HepG2 (cell line): ENCODE results near the gene CAVIN1. TPM values are rescaled to one million over a fixed set of nuclear protein-coding genes. Genes with fewer than 3 reads are reported as not detected.

ENCODE experiments used
- ATAC-seq: fragments of 200-7000 bp; cut with Tn5 transposase; 3 replicates; pipeline ENCODE4 v1.9.1; 2020; ENCODE audit warnings: mild to moderate bottlenecking, moderate library complexity
- BruUV-seq: library from RNA; stranded (reverse); fragments of 400-500 nt; replicated peaks from 2 replicates; lab custom pipeline; 2021; lab: Mats Ljungman, UMichigan
- CTCF ChIA-PET: fragments of 300-600 bp; formaldehyde crosslinking; extraction: SDS; loops from one replicate; lab custom pipeline; 2021; ENCODE audit warnings: low total read pairs, inconsistent platforms, low intra/inter-chr PET ratio; lab: Yijun Ruan, JAX
- POLR2A ChIA-PET: fragments of 350-600 bp; sonication (Branson Sonifier 250); formaldehyde crosslinking; loops from one replicate; lab custom pipeline; 2020; ENCODE audit warnings: antibody characterized with exemption, inconsistent platforms; lab: Yijun Ruan, JAX
- DNase-seq: peaks from one replicate; pipeline ENCODE4 v3.0.0-alpha.2; 2015; ENCODE audit warnings: low spot score
- FAIRE-seq: peaks from 3 replicates; lab custom pipeline; 2011; peaks lifted over from hg19 to GRCh38; lab: Jason Lieb, UNC
- H2AFZ ChIP-seq: one replicate; pipeline ENCODE4 v1.6.1; 2011; ENCODE audit warnings: low read length, inconsistent platforms
- H3K27ac ChIP-seq: fragments of 300-600 bp; 3 replicates; pipeline ENCODE4 v1.8.0; 2011; ENCODE audit warnings: mixed run types, mild to moderate bottlenecking, mixed read lengths, low read length, inconsistent platforms; ENCODE audit not compliant: insufficient read depth; ENCODE audit errors: extremely low read length
- H3K27me3 ChIP-seq, 2 experiments: fragments of 200-600 bp in 1 of 2; 2 replicates in 1 of 2; 3 replicates in 1 of 2; pipeline versions ENCODE4 v1.6.0 to v1.8.0; 2011; ENCODE audit warnings: low read length in 2 of 2, mild to moderate bottlenecking in 2 of 2, moderate library complexity in 2 of 2, inconsistent platforms in 1 of 2; ENCODE audit not compliant: insufficient read depth in 2 of 2, control insufficient read depth in 1 of 2
- H3K36me3 ChIP-seq, 2 experiments: fragments of 200-600 bp in 1 of 2; replicated peaks in 1 of 2; 2 replicates in 1 of 2; 3 replicates in 1 of 2; pipeline versions ENCODE4 v1.5.1 to v1.8.0; 2011; ENCODE audit warnings: low read length in 2 of 2, inconsistent platforms in 1 of 2; ENCODE audit not compliant: insufficient read depth in 2 of 2, control insufficient read depth in 1 of 2
- H3K4me1 ChIP-seq: 2 replicates; pipeline ENCODE4 v1.5.1; 2012; ENCODE audit warnings: low read length, inconsistent platforms; ENCODE audit not compliant: insufficient read depth
- H3K4me2 ChIP-seq: 2 replicates; pipeline ENCODE4 v1.6.0; 2011; ENCODE audit warnings: low read depth, low read length, inconsistent platforms
- H3K4me3 ChIP-seq, 3 experiments: fragments of 200-600 bp in 1 of 3; sonication (generic), shearing (Covaris generic) in 1 of 3; replicated peaks in 1 of 3; 2 replicates each; pipeline ENCODE4 v1.5.1; 2011 to 2016; ENCODE audit warnings: low read length in 3 of 3, inconsistent platforms in 2 of 3, low read depth in 2 of 3, mild to moderate bottlenecking in 2 of 3, control low read depth in 1 of 3, mixed read lengths in 1 of 3; ENCODE audit not compliant: insufficient read depth in 1 of 3
- H3K79me2 ChIP-seq: one replicate; pipeline ENCODE4 v1.6.1; 2011; ENCODE audit warnings: low read length, inconsistent platforms; ENCODE audit not compliant: insufficient read depth
- H3K9ac ChIP-seq: 2 replicates; pipeline ENCODE4 v1.6.0; 2011; ENCODE audit warnings: mild to moderate bottlenecking, low read depth, low read length, inconsistent platforms; ENCODE audit not compliant: insufficient read depth
- H3K9me3 ChIP-seq: 2 replicates; pipeline ENCODE4 v1.5.1; 2012; ENCODE audit warnings: mild to moderate bottlenecking, low read length
- H4K20me1 ChIP-seq: 2 replicates; pipeline ENCODE4 v1.6.0; 2011; ENCODE audit warnings: inconsistent platforms, mild to moderate bottlenecking, low read length, moderate library complexity; ENCODE audit not compliant: insufficient read depth
- MAFF ChIP-seq: IDR thresholded peaks from 2 replicates; pipeline ENCODE4 v1.6.1; 2011; ENCODE audit warnings: low read depth, low read length, improper control_type of control experiment
- MAFK ChIP-seq, 2 experiments: IDR thresholded peaks in 1 of 2; conservative IDR thresholded peaks in 1 of 2; 2 replicates each; pipeline ENCODE4 v1.6.1; 2011; ENCODE audit warnings: improper control_type of control experiment in 2 of 2, low read length in 2 of 2
- RFXANK ChIP-seq: IDR thresholded peaks from 2 replicates; pipeline ENCODE4 v1.6.1; 2016
- TARDBP ChIP-seq: sonication (generic); formaldehyde crosslinking; IDR thresholded peaks from 2 replicates; pipeline ENCODE4 v1.8.0; 2022; ENCODE audit warnings: mild to moderate bottlenecking, missing genetic modification reagents
- WGBS: methylation state at CpG from one replicate; pipeline ENCODE4 v1.1.6; 2017; ENCODE audit warnings: low lambda C conversion rate; 5-methylcytosine and 5-hydroxymethylcytosine counted together
- in situ Hi-C: cut with HindIII; loops from 2 replicates; pipeline ENCODE4 v1.10.0; 2017; ENCODE audit warnings: low pct_unique_long_range_greater_than_20kb; ENCODE audit not compliant: extremely low pct_ligation_motif_present
- intact Hi-C: fragments of 100-400 bp; cut with micrococcal nuclease; formaldehyde crosslinking; loops from one replicate; pipeline ENCODE4 v1.10.0; 2022; ENCODE audit not compliant: unreplicated experiment
- polyA plus RNA-seq, 8 experiments: library from polyadenylated mRNA; depleted of rRNA in 3 of 8; stranded (reverse) in 7 of 8; unstranded in 1 of 8; fragments of >200 nt; fragmentation: Illumina TruSeq in 4 of 8; extraction: Trizol in 4 of 8; gene quantifications; 2 replicates each; pipeline versions ENCODE4 v1.2.1 to v1.2.3, GENCODE V29; 2011 to 2016; ENCODE audit warnings: low read depth in 4 of 8, missing spikeins in 1 of 8, mixed read lengths in 1 of 8; ENCODE audit not compliant: insufficient read depth in 1 of 8
- total RNA-seq, 5 experiments: library from RNA; depleted of rRNA; stranded (reverse); fragments of >200 nt; fragmentation: Illumina TruSeq; extraction: Trizol; gene quantifications; 2 replicates each; pipeline ENCODE4 v1.2.3, GENCODE V29; 2016; ENCODE audit warnings: low read depth in 1 of 5
- TF ChIP-seq, protein P1 (sequence below): sonication (generic); formaldehyde crosslinking; IDR thresholded peaks from 2 replicates; pipeline ENCODE4 v1.5.1; 2020; ENCODE audit warnings: mild to moderate bottlenecking, missing genetic modification reagents

Gene CAVIN1
- total and polyA plus RNA-seq, 2 of the 13 experiments (the other 11 are each of a cell fraction or from before 2014, with no cell fraction given): 15.9 to 25.5 TPM

DNA sequence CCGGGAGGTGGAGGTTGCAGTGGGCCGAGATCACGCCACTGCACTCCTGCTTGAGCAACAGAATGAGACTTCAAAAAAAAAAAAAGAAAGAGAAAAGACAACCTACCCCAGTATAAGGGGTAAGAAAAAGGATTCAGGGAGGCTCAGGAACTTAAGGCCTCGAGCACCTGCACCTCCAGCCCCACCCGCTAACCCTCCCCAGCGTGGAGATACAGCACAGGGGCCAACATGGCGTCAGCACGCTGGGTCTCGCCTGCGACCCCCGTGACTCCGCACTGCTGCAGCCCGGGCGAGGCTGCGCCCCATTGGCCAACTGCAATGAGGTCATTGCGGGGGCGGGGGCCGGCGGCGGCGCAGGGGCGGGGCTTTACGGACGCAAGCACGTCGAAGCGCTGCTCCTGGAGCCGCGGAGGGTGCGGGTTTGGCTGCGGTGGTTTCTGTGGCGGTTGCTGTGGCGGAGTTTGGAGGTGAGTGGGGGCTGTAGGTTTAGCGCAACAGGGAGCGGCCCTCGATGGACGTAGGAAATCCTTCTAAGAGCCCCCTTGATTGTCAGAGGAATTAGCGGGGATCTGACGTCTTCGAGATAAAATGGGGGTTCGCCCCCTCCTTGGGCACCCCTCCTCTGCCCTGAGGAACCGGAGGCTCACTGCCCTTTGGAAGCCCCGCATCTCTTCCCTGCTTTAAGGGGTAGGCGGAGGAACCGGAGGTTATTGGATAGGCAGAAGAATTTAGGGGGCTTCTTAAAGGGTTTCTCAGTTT lies 35.6 kb upstream of the CAVIN1 start, which contains the start of gene ATP6V0A1 (continued):
- 0 out of 2 replicates have a peak, but pooled peaks have one; percentile 83 for TF ChIP-seq RFXANK (CRISPR knock-in tag)
- TF ChIP-seq, all 625 proteins: peak for 263

DNA sequence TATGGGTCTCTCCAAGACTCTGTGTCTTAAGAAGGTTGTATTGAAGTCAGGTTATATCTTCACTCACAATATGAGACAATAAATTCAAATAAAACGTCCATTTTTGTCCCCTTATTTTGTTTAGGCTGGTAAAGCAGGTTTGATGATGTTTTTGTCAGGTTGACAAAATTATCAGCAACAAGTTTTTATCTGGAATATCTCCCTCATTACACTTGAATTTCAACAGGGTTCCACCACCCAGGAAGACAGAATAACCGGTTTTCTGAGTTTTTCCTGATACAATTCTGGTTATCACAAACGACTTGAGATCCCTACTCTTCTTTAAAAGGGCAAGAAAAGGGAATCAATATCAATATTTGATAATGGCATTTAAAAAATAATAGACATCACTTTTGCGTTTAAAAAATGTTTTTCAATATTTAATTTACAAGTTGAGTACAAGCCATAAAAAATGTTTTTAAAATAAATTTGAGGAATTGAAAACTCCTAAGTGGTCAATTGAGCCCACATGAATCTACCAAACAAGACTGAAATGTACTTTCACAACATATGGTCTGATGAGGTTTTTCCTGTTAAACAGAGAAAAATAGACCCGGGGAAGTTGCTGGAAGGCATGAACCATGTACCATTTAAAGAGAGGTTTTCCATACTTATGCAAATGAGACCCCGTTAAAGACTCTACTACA lies 34.2 kb upstream of the CAVIN1 start:
- no peak overlapping the region for H3K9ac ChIP-seq
- BruUV-seq: no TSS peak
- H3K36me3 ChIP-seq: peaks cover 6 to 9% of the 10 kb centered on the region in 2 experiments; a peak in 4 of 5 replicates
- TF ChIP-seq, protein P1, sequence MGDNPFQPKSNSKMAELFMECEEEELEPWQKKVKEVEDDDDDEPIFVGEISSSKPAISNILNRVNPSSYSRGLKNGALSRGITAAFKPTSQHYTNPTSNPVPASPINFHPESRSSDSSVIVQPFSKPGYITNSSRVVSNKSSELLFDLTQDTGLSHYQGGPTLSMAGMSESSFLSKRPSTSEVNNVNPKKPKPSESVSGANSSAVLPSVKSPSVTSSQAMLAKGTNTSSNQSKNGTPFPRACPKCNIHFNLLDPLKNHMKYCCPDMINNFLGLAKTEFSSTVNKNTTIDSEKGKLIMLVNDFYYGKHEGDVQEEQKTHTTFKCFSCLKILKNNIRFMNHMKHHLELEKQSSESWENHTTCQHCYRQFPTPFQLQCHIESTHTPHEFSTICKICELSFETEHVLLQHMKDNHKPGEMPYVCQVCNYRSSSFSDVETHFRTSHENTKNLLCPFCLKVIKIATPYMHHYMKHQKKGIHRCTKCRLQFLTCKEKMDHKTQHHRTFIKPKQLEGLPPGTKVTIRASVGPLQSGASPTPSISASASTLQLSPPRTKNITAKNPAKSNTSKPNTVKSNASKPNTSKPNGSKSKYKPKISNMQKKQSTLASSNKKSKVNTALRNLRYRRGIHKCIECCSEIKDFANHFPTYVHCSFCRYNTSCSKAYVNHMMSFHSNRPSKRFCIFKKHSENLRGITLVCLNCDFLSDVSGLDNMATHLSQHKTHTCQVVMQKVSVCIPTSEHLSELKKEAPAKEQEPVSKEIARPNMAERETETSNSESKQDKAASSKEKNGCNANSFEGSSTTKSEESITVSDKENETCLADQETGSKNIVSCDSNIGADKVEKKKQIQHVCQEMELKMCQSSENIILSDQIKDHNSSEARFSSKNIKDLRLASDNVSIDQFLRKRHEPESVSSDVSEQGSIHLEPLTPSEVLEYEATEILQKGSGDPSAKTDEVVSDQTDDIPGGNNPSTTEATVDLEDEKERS (CRISPR knock-in tag): no peak
- TF ChIP-seq MAFF (0 out of 2 replicates have a peak, but pooled peaks have one; percentile 20), TARDBP (no peak), MAFK (conservative IDR thresholded peaks at IDR 0.05 in 1 of 2, IDR thresholded peaks at IDR 0.05 in 1 of 2; ENCODE audit: low read length in 2 of 2) (peak in 1 of 2 experiments; percentile 16; a peak in 2 of 4 replicates)
- in situ Hi-C loops (no loop called here), intact Hi-C loops (no loop called here)
- no peak overlapping the region for H3K27ac ChIP-seq
- H3K4me1 ChIP-seq: peaks cover 50% of the 10 kb centered on the region
- POLR2A ChIA-PET: interaction anchor here (0.9 to 2.8 kb wide), 5 partner anchors 9 to 65 kb away, joined by 3 to 9 read pairs (median 3); partner anchors contain the start of gene CAVIN1
- no peaks in the 10 kb centered on the region; a peak in 1 of 5 replicates for H3K27me3 ChIP-seq
- FAIRE-seq (no peak), ATAC-seq (no peak), DNase-seq (no peak)
- H3K9me3 ChIP-seq: no peaks in the 10 kb centered on the region
- peaks cover 13% of the 10 kb centered on the region; the same call in 1 of the 2 replicates for H4K20me1 ChIP-seq
- no peak overlapping the region for H3K4me2 ChIP-seq
- CTCF ChIA-PET: no interaction called here
- WGBS: 69% methylated on average over 6 of the region's 6 CpGs
- H2AFZ ChIP-seq: no peak overlapping the region
- H3K79me2 ChIP-seq: peaks cover 29% of the 10 kb centered on the region
- no peak overlapping the region for H3K4me3 ChIP-seq
